ENCODE measurements around the gene PGLYRP3. TPM values are rescaled to one million over a fixed set of nuclear protein-coding genes. Genes with fewer than 3 reads are reported as not detected.

The PGLYRP3 gene
- total RNA-seq, 2 experiments from 2014 or later: not detected

GRCh38 chr1:153253693-153254092, 59.1 kb downstream of the PGLYRP3 start:
- Mint-ChIP-seq H3K9me3 (peaks cover 4% of the 10 kb centered on the region), H3K27ac (no peak overlapping the region)

GRCh38 chr1:153253076-153253475, 59.7 kb downstream of the PGLYRP3 start:
- H3K9me3 Mint-ChIP-seq: peaks cover 4% of the 10 kb centered on the region
- no peak overlapping the region for H3K4me3 Mint-ChIP-seq
- no peak overlapping the region for H3K27ac Mint-ChIP-seq
- ChIA-PET POLR2A (no interaction called here), CTCF (no interaction called here)
- no peak for DNase-seq
- H3K36me3 Mint-ChIP-seq (ENCODE audit: low read depth): no peaks in the 10 kb centered on the region
- peaks cover 8% of the 10 kb centered on the region for H3K27me3 Mint-ChIP-seq
- peaks cover 4% of the 10 kb centered on the region for H3K4me1 Mint-ChIP-seq

More at GRCh38 chr1:153253693-153254092, 59.1 kb downstream of the PGLYRP3 start:
- peaks cover 4% of the 10 kb centered on the region for H3K4me1 Mint-ChIP-seq
- no peak overlapping the region for H3K4me3 Mint-ChIP-seq
- ChIA-PET POLR2A (no interaction called here), CTCF (no interaction called here)
- H3K36me3 Mint-ChIP-seq (ENCODE audit: low read depth): no peaks in the 10 kb centered on the region
- no peak for DNase-seq
- peaks cover 8% of the 10 kb centered on the region for H3K27me3 Mint-ChIP-seq

DNA sequence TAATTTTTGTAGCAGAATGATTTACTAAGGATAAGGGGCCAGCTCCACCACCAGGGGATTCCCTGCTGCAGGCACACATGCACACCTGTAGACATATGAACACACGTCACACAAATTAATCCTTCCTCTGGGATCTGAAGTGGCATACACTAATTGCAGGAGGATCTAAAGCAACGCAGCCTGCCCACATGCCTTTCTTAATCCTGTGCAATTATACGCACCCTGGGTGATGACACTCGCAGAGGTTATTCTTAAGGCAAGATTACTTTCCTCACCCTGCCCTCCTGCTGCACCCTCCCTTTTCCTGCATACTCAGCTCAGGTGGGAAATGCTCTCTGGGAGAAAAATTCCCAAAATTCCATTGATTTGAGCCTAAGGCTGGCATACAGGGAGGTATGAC, 60.8 kb downstream of the PGLYRP3 start:
- Mint-ChIP-seq H3K9me3 (peaks cover 4% of the 10 kb centered on the region), H3K4me3 (no peak overlapping the region), H3K27ac (no peak overlapping the region), H3K27me3 (peaks cover 13% of the 10 kb centered on the region), H3K36me3 (ENCODE audit: low read depth) (no peaks in the 10 kb centered on the region), H3K4me1 (peaks cover 4% of the 10 kb centered on the region)
- POLR2A ChIA-PET: no interaction called here
- DNase-seq: no peak
- CTCF ChIA-PET: no interaction called here

GRCh38 chr1:153251562-153251961, 61.2 kb downstream of the PGLYRP3 start:
- Mint-ChIP-seq H3K36me3 (ENCODE audit: low read depth) (no peaks in the 10 kb centered on the region), H3K27me3 (peaks cover 13% of the 10 kb centered on the region), H3K4me3 (no peak overlapping the region), H3K9me3 (peaks cover 4% of the 10 kb centered on the region), H3K4me1 (peaks cover 4% of the 10 kb centered on the region), H3K27ac (no peak overlapping the region)
- DNase-seq: no peak
- POLR2A ChIA-PET: no interaction called here
- CTCF ChIA-PET: no interaction called here

GRCh38 chr1:153251087-153251486, 61.7 kb downstream of the PGLYRP3 start:
- H3K27me3 Mint-ChIP-seq: peaks cover 16% of the 10 kb centered on the region
- ChIA-PET CTCF (no interaction called here), POLR2A (no interaction called here)
- H3K27ac Mint-ChIP-seq: no peak overlapping the region
- H3K4me3 Mint-ChIP-seq: no peak overlapping the region
- peaks cover 4% of the 10 kb centered on the region for H3K9me3 Mint-ChIP-seq
- no peaks in the 10 kb centered on the region for H3K36me3 Mint-ChIP-seq (ENCODE audit: low read depth)
- no peak for DNase-seq
- H3K4me1 Mint-ChIP-seq: peaks cover 4% of the 10 kb centered on the region

GRCh38 chr1:153250166-153250565, 62.6 kb downstream of the PGLYRP3 start:
- Mint-ChIP-seq H3K4me3 (no peak overlapping the region), H3K4me1 (peaks cover 4% of the 10 kb centered on the region), H3K27ac (no peak overlapping the region), H3K9me3 (peaks cover 4% of the 10 kb centered on the region), H3K36me3 (ENCODE audit: low read depth) (no peaks in the 10 kb centered on the region), H3K27me3 (peaks cover 16% of the 10 kb centered on the region)
- CTCF ChIA-PET: no interaction called here
- no peak for DNase-seq
- POLR2A ChIA-PET: no interaction called here

DNA sequence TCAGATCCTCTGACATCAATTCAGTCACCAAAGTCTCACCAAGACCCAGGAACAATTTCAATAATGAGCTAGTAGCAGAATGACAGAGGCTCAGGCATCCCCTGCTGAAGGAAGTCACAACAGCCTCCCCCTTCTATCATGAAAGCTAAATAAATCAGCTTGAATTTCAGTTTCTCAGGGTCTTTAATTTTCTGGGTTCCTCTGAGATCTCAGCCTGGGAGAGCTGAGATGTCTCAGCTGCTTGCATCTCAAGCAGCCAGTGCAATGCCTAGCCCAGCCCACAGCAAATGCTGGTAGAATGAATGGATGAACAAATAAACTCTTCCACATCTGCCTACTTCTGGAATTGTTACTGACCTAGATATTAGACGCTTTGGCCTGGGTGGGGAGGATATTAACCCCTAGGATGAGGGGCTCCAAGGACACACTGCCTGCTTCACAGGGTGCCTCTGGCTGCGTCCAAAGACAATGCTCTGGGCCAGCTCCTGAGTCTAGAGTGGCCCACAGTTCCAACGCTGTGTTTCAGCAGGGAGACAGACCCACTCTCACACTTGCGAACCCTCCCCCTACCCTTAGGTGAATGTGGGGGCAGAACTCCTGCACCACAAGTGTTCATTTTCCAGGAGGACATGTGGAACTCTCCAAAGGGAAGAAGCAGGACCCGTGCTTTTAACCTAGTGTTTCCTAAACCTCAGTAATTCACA, 64.4 kb downstream of the PGLYRP3 start:
- ChIA-PET POLR2A (no interaction called here), CTCF (interaction anchor here (1.4 kb wide), 1 partner anchor 18 kb away, joined by 3 read pairs; no protein-coding TSS in a partner anchor)
- DNase-seq: no peak
- Mint-ChIP-seq H3K4me3 (no peak overlapping the region), H3K9me3 (peaks cover 4% of the 10 kb centered on the region), H3K4me1 (no peaks in the 10 kb centered on the region), H3K27ac (no peak overlapping the region), H3K27me3 (peaks cover 16% of the 10 kb centered on the region), H3K36me3 (ENCODE audit: low read depth) (no peaks in the 10 kb centered on the region)

Other genes starting within 250 kb of the PGLYRP3 start
- gene SPRR2B, start 241.3 kb downstream of the PGLYRP3 start, total RNA-seq: not detected
- gene SPRR2E, start 218.4 kb downstream of the PGLYRP3 start, total RNA-seq: not detected
- gene SPRR2F, start 199.4 kb downstream of the PGLYRP3 start, total RNA-seq: not detected
- not detected for gene SPRR2G, start 162.1 kb downstream of the PGLYRP3 start, total RNA-seq
- not detected for gene LELP1, start 109.5 kb downstream of the PGLYRP3 start, total RNA-seq
- gene PRR9, start 95.4 kb downstream of the PGLYRP3 start, total RNA-seq: not detected
- not detected for gene LORICRIN, start 53.3 kb downstream of the PGLYRP3 start, total RNA-seq
- gene PGLYRP4, start 35.9 kb upstream of the PGLYRP3 start, total RNA-seq: not detected
- under 1 TPM in 1 of 2 experiments, not detected in 1; 0.55 TPM for gene S100A9, start 44.9 kb upstream of the PGLYRP3 start, total RNA-seq
- not detected for gene S100A12, start 62.7 kb upstream of the PGLYRP3 start, total RNA-seq
- not detected for gene S100A8, start 78.1 kb upstream of the PGLYRP3 start, total RNA-seq
- not detected for gene S100A7A, start 103.6 kb upstream of the PGLYRP3 start, total RNA-seq
- gene S100A7, start 147.7 kb upstream of the PGLYRP3 start, total RNA-seq: not detected
- 100 to 1,000 TPM; 781 to 799 TPM for gene S100A6, start 223.0 kb upstream of the PGLYRP3 start, total RNA-seq
- 1 to 10 TPM; 2.2 to 4.7 TPM for gene S100A5, start 228.0 kb upstream of the PGLYRP3 start, total RNA-seq
- gene S100A4, start 232.9 kb upstream of the PGLYRP3 start, total RNA-seq: 1,000 to 10,000 TPM; 1,297 to 1,322 TPM
- not detected for gene S100A3, start 236.3 kb upstream of the PGLYRP3 start, total RNA-seq

Data from activated CD4-positive, alpha-beta memory T cell treated with anti-CD3 and anti-CD28 coated beads, Interleukin-2, amount 10 ng/mL, durations not matched to agents 7 days and 5 days (primary cell).